Fibroblast of lung (primary cell): ENCODE results near the gene SEC22A. TPM values are rescaled to one million over a fixed set of nuclear protein-coding genes. Genes with fewer than 3 reads are reported as not detected.

ENCODE experiments used
- DNase-seq, 2 donors: peaks; one replicate each; pipeline versions ENCODE4 v3.0.0 to v3.0.0-alpha.2; 2010; ENCODE audit warnings: low read depth in 2 of 2
- H2AFZ ChIP-seq: 2 replicates; pipeline ENCODE4 v1.5.1; 2012; ENCODE audit warnings: low read length, control low read depth, inconsistent platforms
- H3K27ac ChIP-seq: 2 replicates; pipeline ENCODE4 v1.5.1; 2011; ENCODE audit warnings: low read length, control low read depth; ENCODE audit not compliant: insufficient read depth
- H3K27me3 ChIP-seq: 2 replicates; pipeline ENCODE4 v1.5.1; 2011; ENCODE audit warnings: mild to moderate bottlenecking, low read length; ENCODE audit not compliant: control insufficient read depth, insufficient read depth
- H3K36me3 ChIP-seq: 2 replicates; pipeline ENCODE4 v1.5.1; 2011; ENCODE audit warnings: low read length; ENCODE audit not compliant: control insufficient read depth, insufficient read depth
- H3K4me1 ChIP-seq: 2 replicates; pipeline ENCODE4 v1.5.1; 2011; ENCODE audit warnings: low read length; ENCODE audit not compliant: control insufficient read depth, insufficient read depth; ENCODE audit errors: extremely low read depth
- H3K4me2 ChIP-seq: 2 replicates; pipeline ENCODE4 v1.5.1; 2011; ENCODE audit warnings: low read length, control low read depth; ENCODE audit not compliant: insufficient read depth; ENCODE audit errors: extremely low read depth
- H3K4me3 ChIP-seq, 4 experiments: fragments of 200-600 bp in 1 of 4; sonication (generic) in 1 of 4; replicated peaks in 1 of 4; 2 replicates each; pipeline ENCODE4 v1.5.1; 2011 to 2016; ENCODE audit warnings: low read length in 4 of 4, low read depth in 3 of 4, mild to moderate bottlenecking in 3 of 4, control low read depth in 2 of 4, inconsistent platforms in 1 of 4, mixed read lengths in 1 of 4; ENCODE audit not compliant: insufficient read depth in 1 of 4; ENCODE audit errors: control extremely low read depth in 1 of 4
- H3K79me2 ChIP-seq: 2 replicates; pipeline ENCODE4 v1.5.1; 2012; ENCODE audit warnings: mild to moderate bottlenecking, low read length, inconsistent platforms; ENCODE audit not compliant: control insufficient read depth, insufficient read depth
- H3K9ac ChIP-seq: 2 replicates; pipeline ENCODE4 v1.5.1; 2011; ENCODE audit warnings: mild to moderate bottlenecking, low read length, control low read depth; ENCODE audit not compliant: insufficient read depth
- H3K9me3 ChIP-seq: 2 replicates; pipeline ENCODE4 v1.5.1; 2012; ENCODE audit warnings: low read depth, low read length; ENCODE audit not compliant: control insufficient read depth, insufficient read depth
- H4K20me1 ChIP-seq: 2 replicates; pipeline ENCODE4 v1.5.1; 2011; ENCODE audit warnings: low read length; ENCODE audit not compliant: control insufficient read depth, insufficient read depth; ENCODE audit errors: extremely low read depth
- CTCF ChIP-seq, 2 donors: IDR thresholded peaks in 1 of 2; conservative IDR thresholded peaks in 1 of 2; 1 replicate in 1 of 2; 2 replicates in 1 of 2; pipeline ENCODE4 v1.5.1; 2011 to 2012; ENCODE audit warnings: low read length in 2 of 2, control low read depth in 1 of 2, inconsistent platforms in 1 of 2, low read depth in 1 of 2, mild to moderate bottlenecking in 1 of 2
- EZH2 ChIP-seq: IDR thresholded peaks from 2 replicates; pipeline ENCODE4 v1.5.1; 2012; ENCODE audit warnings: low read length, control low read depth, mild to moderate bottlenecking; ENCODE audit errors: missing control alignments
- polyA plus RNA-seq, 2 donors: library from polyadenylated mRNA; depleted of rRNA in 1 of 2; stranded (reverse) in 1 of 2; unstranded in 1 of 2; fragments of >200 nt; gene quantifications; 2 replicates each; pipeline ENCODE4 v1.2.1, GENCODE V29; 2011 to 2012; ENCODE audit warnings: missing spikeins in 1 of 2
- total RNA-seq: library from RNA; depleted of rRNA; stranded (reverse); fragments of >200 nt; gene quantifications from 2 replicates; pipeline ENCODE4 v1.2.1, GENCODE V29; 2014

SEC22A gene
- total and polyA plus RNA-seq, 2 donors (not counting 1 experiment from before 2014, with no cell fraction given): 45.4 to 52.7 TPM

GRCh38 chr3:123153125-123154019 lies 48.4 kb upstream of the SEC22A start:
- Histone ChIP-seq H3K27ac (no peak overlapping the region), H4K20me1 (peaks cover under 1% of the 10 kb centered on the region), H2AFZ (no peak overlapping the region), H3K9me3 (no peaks in the 10 kb centered on the region), H3K79me2 (no peaks in the 10 kb centered on the region), H3K27me3 (no peaks in the 10 kb centered on the region), H3K4me2 (no peak overlapping the region), H3K4me3 (no peak overlapping the region), H3K36me3 (peaks cover 23% of the 10 kb centered on the region), H3K4me1 (no peaks in the 10 kb centered on the region), H3K9ac (no peak overlapping the region)
- TF ChIP-seq CTCF (conservative IDR thresholded peaks at IDR 0.05 in 1 of 2, IDR thresholded peaks at IDR 0.05 in 1 of 2; ENCODE audit: low read depth in 1 of 2, low read length in 2 of 2) (no peak), EZH2 (no peak)
- DNase-seq: no peak

- Histone ChIP-seq H4K20me1 (peaks cover 1% of the 10 kb centered on the region), H3K4me2 (no peak overlapping the region), H3K36me3 (peaks cover 23% of the 10 kb centered on the region), H3K27me3 (no peaks in the 10 kb centered on the region), H3K9me3 (no peaks in the 10 kb centered on the region), H3K27ac (no peak overlapping the region), H3K4me1 (no peaks in the 10 kb centered on the region), H2AFZ (no peak overlapping the region), H3K4me3 (no peak overlapping the region), H3K9ac (no peak overlapping the region), H3K79me2 (no peaks in the 10 kb centered on the region)
- TF ChIP-seq EZH2 (no peak), CTCF (conservative IDR thresholded peaks at IDR 0.05 in 1 of 2, IDR thresholded peaks at IDR 0.05 in 1 of 2; ENCODE audit: low read depth in 1 of 2, low read length in 2 of 2) (no peak)
- DNase-seq: no peak
Measured at GRCh38 chr3:123154020-123154985, 47.4 kb upstream of the SEC22A start.

GRCh38 chr3:123155471-123156011 lies 46.2 kb upstream of the SEC22A start:
- Histone ChIP-seq H3K4me2 (no peak overlapping the region), H2AFZ (no peak overlapping the region), H3K4me1 (no peaks in the 10 kb centered on the region), H3K27ac (no peak overlapping the region), H3K4me3 (no peak overlapping the region), H3K27me3 (no peaks in the 10 kb centered on the region), H4K20me1 (peaks cover 1% of the 10 kb centered on the region), H3K9ac (no peak overlapping the region), H3K9me3 (no peaks in the 10 kb centered on the region), H3K79me2 (no peaks in the 10 kb centered on the region), H3K36me3 (peaks cover 19% of the 10 kb centered on the region)
- TF ChIP-seq EZH2 (no peak), CTCF (conservative IDR thresholded peaks at IDR 0.05 in 1 of 2, IDR thresholded peaks at IDR 0.05 in 1 of 2; ENCODE audit: low read depth in 1 of 2, low read length in 2 of 2) (no peak)
- DNase-seq: no peak
